ENCODE data around the gene MCL1.

The MCL1 gene

GRCh38 chr1:150558303-150558704 is 21.1 kb downstream of the MCL1 start:
- Histone ChIP-seq H3K9me3 (ENCODE audit: low read length) (no peaks in the 10 kb centered on the region), H3K4me3 (ENCODE audit: low read depth, low read length, poor library complexity, severe bottlenecking) (no peak overlapping the region), H3K9me2 (ENCODE audit: low read depth, low read length) (no peaks in the 10 kb centered on the region), H3K27me3 (ENCODE audit: insufficient read depth, low read length) (no peaks in the 10 kb centered on the region), H3K4me1 (ENCODE audit: insufficient read depth, low read length, severe bottlenecking) (peaks cover 35% of the 10 kb centered on the region), H3K9ac (ENCODE audit: low read length) (no peak overlapping the region), H3F3A (ENCODE audit: insufficient read depth, low read length) (0 out of 2 replicates have a peak, but pooled peaks cover 4% of the 10 kb centered on the region), H3K79me2 (ENCODE audit: insufficient read depth, low read length) (no peaks in the 10 kb centered on the region), H2AFZ (ENCODE audit: low read length) (no peak overlapping the region), H3K27ac (ENCODE audit: low read depth, low read length, poor library complexity, severe bottlenecking) (no peak overlapping the region), H3K4me2 (ENCODE audit: low read length) (no peak overlapping the region), H3K36me3 (ENCODE audit: insufficient read depth, low read length) (no peaks in the 10 kb centered on the region), H4K20me1 (ENCODE audit: insufficient read depth, low read length) (no peaks in the 10 kb centered on the region)
- TF ChIP-seq EZH2 (IDR thresholded peaks at IDR 0.05; ENCODE audit: borderline replicate concordance, low read length): no peak
- TF ChIP-seq CTCF (IDR thresholded peaks at IDR 0.05; ENCODE audit: low read length): no peak

GRCh38 chr1:150557813-150558212 is 21.6 kb downstream of the MCL1 start:
- no peaks in the 10 kb centered on the region for H4K20me1 ChIP-seq (ENCODE audit: insufficient read depth, low read length)
- H3K36me3 ChIP-seq (ENCODE audit: insufficient read depth, low read length): no peaks in the 10 kb centered on the region
- H3K9me3 ChIP-seq (ENCODE audit: low read length): no peaks in the 10 kb centered on the region
- H3K4me3 ChIP-seq (ENCODE audit: low read depth, low read length, poor library complexity, severe bottlenecking): no peak overlapping the region
- no peaks in the 10 kb centered on the region for H3F3A ChIP-seq (ENCODE audit: insufficient read depth, low read length)
- H3K27me3 ChIP-seq (ENCODE audit: insufficient read depth, low read length): no peaks in the 10 kb centered on the region
- TF ChIP-seq CTCF (IDR thresholded peaks at IDR 0.05; ENCODE audit: low read length) (no peak), EZH2 (IDR thresholded peaks at IDR 0.05; ENCODE audit: borderline replicate concordance, low read length) (no peak)
- no peak overlapping the region for H2AFZ ChIP-seq (ENCODE audit: low read length)
- no peaks in the 10 kb centered on the region for H3K79me2 ChIP-seq (ENCODE audit: insufficient read depth, low read length)
- no peaks in the 10 kb centered on the region for H3K9me2 ChIP-seq (ENCODE audit: low read depth, low read length)
- peaks cover 30% of the 10 kb centered on the region for H3K4me1 ChIP-seq (ENCODE audit: insufficient read depth, low read length, severe bottlenecking)
- no peak overlapping the region for H3K4me2 ChIP-seq (ENCODE audit: low read length)
- H3K9ac ChIP-seq (ENCODE audit: low read length): no peak overlapping the region
- H3K27ac ChIP-seq (ENCODE audit: low read depth, low read length, poor library complexity, severe bottlenecking): no peak overlapping the region

- no peaks in the 10 kb centered on the region for H3K9me3 ChIP-seq (ENCODE audit: low read length)
- H3K4me1 ChIP-seq (ENCODE audit: insufficient read depth, low read length, severe bottlenecking): peaks cover 23% of the 10 kb centered on the region
- no peaks in the 10 kb centered on the region for H3K36me3 ChIP-seq (ENCODE audit: insufficient read depth, low read length)
- no peaks in the 10 kb centered on the region for H3K27me3 ChIP-seq (ENCODE audit: insufficient read depth, low read length)
- H3K4me2 ChIP-seq (ENCODE audit: low read length): no peak overlapping the region
- no peaks in the 10 kb centered on the region for H4K20me1 ChIP-seq (ENCODE audit: insufficient read depth, low read length)
- H3K4me3 ChIP-seq (ENCODE audit: low read depth, low read length, poor library complexity, severe bottlenecking): no peak overlapping the region
- H3K9ac ChIP-seq (ENCODE audit: low read length): no peak overlapping the region
- TF ChIP-seq CTCF (IDR thresholded peaks at IDR 0.05; ENCODE audit: low read length): no peak
- TF ChIP-seq EZH2 (IDR thresholded peaks at IDR 0.05; ENCODE audit: borderline replicate concordance, low read length): no peak
- H2AFZ ChIP-seq (ENCODE audit: low read length): no peak overlapping the region
- H3K9me2 ChIP-seq (ENCODE audit: low read depth, low read length): no peaks in the 10 kb centered on the region
- H3K27ac ChIP-seq (ENCODE audit: low read depth, low read length, poor library complexity, severe bottlenecking): no peak overlapping the region
- no peaks in the 10 kb centered on the region for H3K79me2 ChIP-seq (ENCODE audit: insufficient read depth, low read length)
- H3F3A ChIP-seq (ENCODE audit: insufficient read depth, low read length): no peaks in the 10 kb centered on the region
These were observed 22.3 kb downstream of the MCL1 start for GRCh38 chr1:150557065-150557600.
